Activated CD4-positive, alpha-beta T cell treated with anti-CD3 and anti-CD28 coated beads, Interleukin-2, amount 10 ng/mL, durations not matched to agents 24 days and 14 days (primary cell): Measurements from ENCODE around the gene ZNF318. TPM values are rescaled to one million over a fixed set of nuclear protein-coding genes. Genes with fewer than 3 reads are reported as not detected.
"Not testable (repeated sequence)": the region's sequence is repeated elsewhere in the genome, so short reads cannot be mapped to it uniquely, and the experiment has no call there.

Experiments used
- DNase-seq: peaks from one replicate; pipeline ENCODE4 v3.0.0; 2022
- H3K27ac Mint-ChIP-seq: one replicate; pipeline ENCODE4 v1.8.0; 2022; ENCODE audit warnings: mild to moderate bottlenecking, mixed read lengths
- H3K27me3 Mint-ChIP-seq: one replicate; pipeline ENCODE4 v1.8.0; 2022; ENCODE audit warnings: mixed read lengths
- H3K36me3 Mint-ChIP-seq: one replicate; pipeline ENCODE4 v1.8.0; 2022; ENCODE audit warnings: low read depth, mild to moderate bottlenecking, mixed read lengths
- H3K4me1 Mint-ChIP-seq: one replicate; pipeline ENCODE4 v1.8.0; 2021; ENCODE audit warnings: mixed read lengths
- H3K4me3 Mint-ChIP-seq: one replicate; pipeline ENCODE4 v1.8.0; 2022; ENCODE audit warnings: mild to moderate bottlenecking, moderate library complexity, mixed read lengths
- H3K9me3 Mint-ChIP-seq: one replicate; pipeline ENCODE4 v1.8.0; 2021; ENCODE audit warnings: mixed read lengths
- intact Hi-C: fragments of 100-400 bp; cut with micrococcal nuclease; formaldehyde crosslinking; loops from one replicate; pipeline ENCODE4 v1.15.1; 2023
- total RNA-seq: library from RNA; stranded (reverse); gene quantifications from 2 replicates; pipeline ENCODE4 v1.2.3, GENCODE V29; 2022

ZNF318 gene
- total RNA-seq, 1 donor from 2014 or later = 10.3 TPM

- Mint-ChIP-seq H3K27ac (no peak overlapping the region), H3K9me3 (no peaks in the 10 kb centered on the region), H3K27me3 (peaks cover 19% of the 10 kb centered on the region), H3K4me1 (peaks cover 5% of the 10 kb centered on the region), H3K4me3 (peak overlapping the region; percentile 81), H3K36me3 (no peaks in the 10 kb centered on the region)
- intact Hi-C loops = no loop called here
- no peak for DNase-seq
Observed at GRCh38 chr6:43308990-43309477, 60.4 kb downstream of the ZNF318 start.

GRCh38 chr6:43308101-43308989 is 61.1 kb downstream of the ZNF318 start, which contains the start of gene CRIP3:
CRIP3 (minus strand) TSS chr6:43308826; CDS start chr6:43308792, 34 bp downstream.
- no peaks in the 10 kb centered on the region for H3K9me3 Mint-ChIP-seq
- intact Hi-C loops = no loop called here
- peaks cover 19% of the 10 kb centered on the region for H3K27me3 Mint-ChIP-seq
- H3K27ac Mint-ChIP-seq = no peak within 1 kb of the TSS
- H3K36me3 Mint-ChIP-seq = no peaks in the 10 kb centered on the region
- peaks cover 5% of the 10 kb centered on the region for H3K4me1 Mint-ChIP-seq
- DNase-seq = peak; percentile 88
- H3K4me3 Mint-ChIP-seq = peak within 1 kb of the TSS; percentile 81

GRCh38 chr6:43307451-43308100 is 61.9 kb downstream of the ZNF318 start:
- Mint-ChIP-seq H3K36me3 (no peaks in the 10 kb centered on the region), H3K4me1 (peaks cover 5% of the 10 kb centered on the region), H3K4me3 (no peak overlapping the region), H3K27me3 (peaks cover 17% of the 10 kb centered on the region), H3K9me3 (no peaks in the 10 kb centered on the region), H3K27ac (no peak overlapping the region)
- intact Hi-C loops = no loop called here
- no peak for DNase-seq

- Mint-ChIP-seq H3K27ac (no peak overlapping the region), H3K4me3 (no peak overlapping the region), H3K9me3 (no peaks in the 10 kb centered on the region), H3K4me1 (peaks cover 5% of the 10 kb centered on the region), H3K27me3 (peaks cover 16% of the 10 kb centered on the region), H3K36me3 (no peaks in the 10 kb centered on the region)
- intact Hi-C loops = no loop called here
- DNase-seq = no peak
Observed at GRCh38 chr6:43306086-43306485, 63.4 kb downstream of the ZNF318 start.

- H3K4me3 Mint-ChIP-seq = no peak overlapping the region
- no peaks in the 10 kb centered on the region for H3K36me3 Mint-ChIP-seq
- peaks cover 5% of the 10 kb centered on the region for H3K4me1 Mint-ChIP-seq
- intact Hi-C loops = no loop called here
- H3K9me3 Mint-ChIP-seq = no peaks in the 10 kb centered on the region
- H3K27ac Mint-ChIP-seq = no peak overlapping the region
- no peak for DNase-seq
- H3K27me3 Mint-ChIP-seq = peaks cover 15% of the 10 kb centered on the region
Observed at GRCh38 chr6:43304882-43305281, 64.6 kb downstream of the ZNF318 start.

GRCh38 chr6:43304361-43304760 is 65.1 kb downstream of the ZNF318 start:
- H3K4me1 Mint-ChIP-seq = peaks cover 5% of the 10 kb centered on the region
- no peaks in the 10 kb centered on the region for H3K9me3 Mint-ChIP-seq
- H3K27me3 Mint-ChIP-seq = peaks cover 16% of the 10 kb centered on the region
- intact Hi-C loops = no loop called here
- no peak for DNase-seq
- H3K4me3 Mint-ChIP-seq = no peak overlapping the region
- no peaks in the 10 kb centered on the region for H3K36me3 Mint-ChIP-seq
- H3K27ac Mint-ChIP-seq = no peak overlapping the region

GRCh38 chr6:43303751-43304331 is 65.6 kb downstream of the ZNF318 start:
- H3K27ac Mint-ChIP-seq = no peak overlapping the region
- intact Hi-C loops = no loop called here
- no peak overlapping the region for H3K4me3 Mint-ChIP-seq
- H3K27me3 Mint-ChIP-seq = peaks cover 15% of the 10 kb centered on the region
- no peak for DNase-seq
- no peaks in the 10 kb centered on the region for H3K36me3 Mint-ChIP-seq
- no peaks in the 10 kb centered on the region for H3K9me3 Mint-ChIP-seq
- peaks cover 3% of the 10 kb centered on the region for H3K4me1 Mint-ChIP-seq

GRCh38 chr6:43303006-43303405 is 66.4 kb downstream of the ZNF318 start:
- peaks cover 16% of the 10 kb centered on the region for H3K27me3 Mint-ChIP-seq
- H3K4me3 Mint-ChIP-seq, H3K9me3 Mint-ChIP-seq: not testable (repeated sequence)

GRCh38 chr6:43302126-43302525 is 67.3 kb downstream of the ZNF318 start:
- no peak for DNase-seq
- H3K27me3 Mint-ChIP-seq = peaks cover 15% of the 10 kb centered on the region
- no peaks in the 10 kb centered on the region for H3K36me3 Mint-ChIP-seq
- H3K4me3 Mint-ChIP-seq = no peak overlapping the region
- intact Hi-C loops = no loop called here
- no peaks in the 10 kb centered on the region for H3K9me3 Mint-ChIP-seq
- H3K4me1 Mint-ChIP-seq = no peaks in the 10 kb centered on the region
- H3K27ac Mint-ChIP-seq = no peak overlapping the region

More at GRCh38 chr6:43303006-43303405, 66.4 kb downstream of the ZNF318 start:
- DNase-seq, intact Hi-C loops, H3K4me1 Mint-ChIP-seq, H3K36me3 Mint-ChIP-seq, H3K27ac Mint-ChIP-seq: not testable (repeated sequence)

GRCh38 chr6:43301081-43301870 is 68.2 kb downstream of the ZNF318 start:
- H3K9me3 Mint-ChIP-seq = no peaks in the 10 kb centered on the region
- no peaks in the 10 kb centered on the region for H3K36me3 Mint-ChIP-seq
- no peak for DNase-seq
- H3K27ac Mint-ChIP-seq = no peak overlapping the region
- H3K4me1 Mint-ChIP-seq = no peaks in the 10 kb centered on the region
- intact Hi-C loops = no loop called here
- no peak overlapping the region for H3K4me3 Mint-ChIP-seq
- H3K27me3 Mint-ChIP-seq = peaks cover 19% of the 10 kb centered on the region

GRCh38 chr6:43299338-43300293 is 69.8 kb downstream of the ZNF318 start:
- no peaks in the 10 kb centered on the region for H3K36me3 Mint-ChIP-seq
- intact Hi-C loops = no loop called here
- no peaks in the 10 kb centered on the region for H3K4me1 Mint-ChIP-seq
- H3K27me3 Mint-ChIP-seq = peaks cover 19% of the 10 kb centered on the region
- no peak for DNase-seq
- no peak overlapping the region for H3K4me3 Mint-ChIP-seq
- H3K9me3 Mint-ChIP-seq = no peaks in the 10 kb centered on the region
- no peak overlapping the region for H3K27ac Mint-ChIP-seq

GRCh38 chr6:43298565-43299337 is 70.7 kb downstream of the ZNF318 start:
- intact Hi-C loops = no loop called here
- H3K4me3 Mint-ChIP-seq = no peak overlapping the region
- H3K36me3 Mint-ChIP-seq = no peaks in the 10 kb centered on the region
- H3K9me3 Mint-ChIP-seq = no peaks in the 10 kb centered on the region
- no peaks in the 10 kb centered on the region for H3K4me1 Mint-ChIP-seq
- no peak for DNase-seq
- H3K27ac Mint-ChIP-seq = no peak overlapping the region
- H3K27me3 Mint-ChIP-seq = peaks cover 19% of the 10 kb centered on the region
